HepG2 (cell line): Measurements from ENCODE around the gene TREX2. TPM values are rescaled to one million over a fixed set of nuclear protein-coding genes. Genes with fewer than 3 reads are reported as not detected.
"Not testable (repeated sequence)": the region's sequence is repeated elsewhere in the genome, so short reads cannot be mapped to it uniquely, and the experiment has no call there.

Source experiments
- ATAC-seq: fragments of 200-7000 bp; cut with Tn5 transposase; 3 replicates; pipeline ENCODE4 v1.9.1; 2020; ENCODE audit warnings: mild to moderate bottlenecking, moderate library complexity
- BruUV-seq: library from RNA; stranded (reverse); fragments of 400-500 nt; replicated peaks from 2 replicates; lab custom pipeline; 2021; lab: Mats Ljungman, UMichigan
- CTCF ChIA-PET: fragments of 300-600 bp; formaldehyde crosslinking; extraction: SDS; loops from one replicate; lab custom pipeline; 2021; ENCODE audit warnings: low total read pairs, inconsistent platforms, low intra/inter-chr PET ratio; lab: Yijun Ruan, JAX
- POLR2A ChIA-PET: fragments of 350-600 bp; sonication (Branson Sonifier 250); formaldehyde crosslinking; loops from one replicate; lab custom pipeline; 2020; ENCODE audit warnings: antibody characterized with exemption, inconsistent platforms; lab: Yijun Ruan, JAX
- DNase-seq: peaks from one replicate; pipeline ENCODE4 v3.0.0-alpha.2; 2015; ENCODE audit warnings: low spot score
- FAIRE-seq: peaks from 3 replicates; lab custom pipeline; 2011; peaks lifted over from hg19 to GRCh38; lab: Jason Lieb, UNC
- H2AFZ ChIP-seq: one replicate; pipeline ENCODE4 v1.6.1; 2011; ENCODE audit warnings: low read length, inconsistent platforms
- H3K27ac ChIP-seq: fragments of 300-600 bp; 3 replicates; pipeline ENCODE4 v1.8.0; 2011; ENCODE audit warnings: mixed run types, mild to moderate bottlenecking, mixed read lengths, low read length, inconsistent platforms; ENCODE audit not compliant: insufficient read depth; ENCODE audit errors: extremely low read length
- H3K27me3 ChIP-seq, 2 experiments: fragments of 200-600 bp in 1 of 2; 2 replicates in 1 of 2; 3 replicates in 1 of 2; pipeline versions ENCODE4 v1.6.0 to v1.8.0; 2011; ENCODE audit warnings: low read length in 2 of 2, mild to moderate bottlenecking in 2 of 2, moderate library complexity in 2 of 2, inconsistent platforms in 1 of 2; ENCODE audit not compliant: insufficient read depth in 2 of 2, control insufficient read depth in 1 of 2
- H3K36me3 ChIP-seq, 2 experiments: fragments of 200-600 bp in 1 of 2; replicated peaks in 1 of 2; 2 replicates in 1 of 2; 3 replicates in 1 of 2; pipeline versions ENCODE4 v1.5.1 to v1.8.0; 2011; ENCODE audit warnings: low read length in 2 of 2, inconsistent platforms in 1 of 2; ENCODE audit not compliant: insufficient read depth in 2 of 2, control insufficient read depth in 1 of 2
- H3K4me1 ChIP-seq: 2 replicates; pipeline ENCODE4 v1.5.1; 2012; ENCODE audit warnings: low read length, inconsistent platforms; ENCODE audit not compliant: insufficient read depth
- H3K4me2 ChIP-seq: 2 replicates; pipeline ENCODE4 v1.6.0; 2011; ENCODE audit warnings: low read depth, low read length, inconsistent platforms
- H3K4me3 ChIP-seq, 3 experiments: fragments of 200-600 bp in 1 of 3; sonication (generic), shearing (Covaris generic) in 1 of 3; replicated peaks in 1 of 3; 2 replicates each; pipeline ENCODE4 v1.5.1; 2011 to 2016; ENCODE audit warnings: low read length in 3 of 3, inconsistent platforms in 2 of 3, low read depth in 2 of 3, mild to moderate bottlenecking in 2 of 3, control low read depth in 1 of 3, mixed read lengths in 1 of 3; ENCODE audit not compliant: insufficient read depth in 1 of 3
- H3K79me2 ChIP-seq: one replicate; pipeline ENCODE4 v1.6.1; 2011; ENCODE audit warnings: low read length, inconsistent platforms; ENCODE audit not compliant: insufficient read depth
- H3K9ac ChIP-seq: 2 replicates; pipeline ENCODE4 v1.6.0; 2011; ENCODE audit warnings: mild to moderate bottlenecking, low read depth, low read length, inconsistent platforms; ENCODE audit not compliant: insufficient read depth
- H3K9me3 ChIP-seq: 2 replicates; pipeline ENCODE4 v1.5.1; 2012; ENCODE audit warnings: mild to moderate bottlenecking, low read length
- H4K20me1 ChIP-seq: 2 replicates; pipeline ENCODE4 v1.6.0; 2011; ENCODE audit warnings: inconsistent platforms, mild to moderate bottlenecking, low read length, moderate library complexity; ENCODE audit not compliant: insufficient read depth
- FOXC1 ChIP-seq: sonication (generic); formaldehyde crosslinking; IDR thresholded peaks from 2 replicates; pipeline ENCODE4 v1.8.0; 2022; ENCODE audit warnings: mild to moderate bottlenecking, missing genetic modification reagents, borderline replicate concordance
- HDAC6 ChIP-seq: fragments of 200-600 bp; sonication (generic); IDR thresholded peaks from 2 replicates; pipeline ENCODE4 v1.7.0; 2017; ENCODE audit warnings: mild to moderate bottlenecking, antibody characterized with exemption, low read length, low read depth
- MNT ChIP-seq: fragments of 450-650 bp; IDR thresholded peaks from 2 replicates; pipeline ENCODE4 v1.6.1; 2016
- NFIC ChIP-seq: IDR thresholded peaks from 2 replicates; pipeline ENCODE4 v1.6.1; 2012; ENCODE audit warnings: mild to moderate bottlenecking, low read length, inconsistent platforms
- RAD51 ChIP-seq: fragments of 450-650 bp; IDR thresholded peaks from 2 replicates; pipeline ENCODE4 v1.6.1; 2016; ENCODE audit warnings: borderline replicate concordance
- ZNF574 ChIP-seq: sonication (generic); formaldehyde crosslinking; IDR thresholded peaks from 2 replicates; pipeline ENCODE4 v1.4.0; 2020; ENCODE audit warnings: missing genetic modification reagents
- ZUFSP ChIP-seq: sonication (generic); formaldehyde crosslinking; IDR thresholded peaks from 2 replicates; pipeline ENCODE4 v1.9.0; 2021; ENCODE audit warnings: missing genetic modification reagents, mild to moderate bottlenecking, borderline replicate concordance
- WGBS: methylation state at CpG from one replicate; pipeline ENCODE4 v1.1.6; 2017; ENCODE audit warnings: low lambda C conversion rate; 5-methylcytosine and 5-hydroxymethylcytosine counted together
- in situ Hi-C: cut with HindIII; loops from 2 replicates; pipeline ENCODE4 v1.10.0; 2017; ENCODE audit warnings: low pct_unique_long_range_greater_than_20kb; ENCODE audit not compliant: extremely low pct_ligation_motif_present
- intact Hi-C: fragments of 100-400 bp; cut with micrococcal nuclease; formaldehyde crosslinking; loops from one replicate; pipeline ENCODE4 v1.10.0; 2022; ENCODE audit not compliant: unreplicated experiment
- polyA plus RNA-seq, 8 experiments: library from polyadenylated mRNA; depleted of rRNA in 3 of 8; stranded (reverse) in 7 of 8; unstranded in 1 of 8; fragments of >200 nt; fragmentation: Illumina TruSeq in 4 of 8; extraction: Trizol in 4 of 8; gene quantifications; 2 replicates each; pipeline versions ENCODE4 v1.2.1 to v1.2.3, GENCODE V29; 2011 to 2016; ENCODE audit warnings: low read depth in 4 of 8, missing spikeins in 1 of 8, mixed read lengths in 1 of 8; ENCODE audit not compliant: insufficient read depth in 1 of 8
- total RNA-seq, 5 experiments: library from RNA; depleted of rRNA; stranded (reverse); fragments of >200 nt; fragmentation: Illumina TruSeq; extraction: Trizol; gene quantifications; 2 replicates each; pipeline ENCODE4 v1.2.3, GENCODE V29; 2016; ENCODE audit warnings: low read depth in 1 of 5

The TREX2 gene
- total and polyA plus RNA-seq, 2 of the 13 experiments (the other 11 are each of a cell fraction or from before 2014, with no cell fraction given) = 0.13 to 0.18 TPM

- intact Hi-C loops (no loop called here), in situ Hi-C loops (no loop called here)
- no peak for FAIRE-seq
- no peak for TF ChIP-seq ZNF574 (CRISPR knock-in tag)
- TF ChIP-seq RAD51 = no peak
- no peak for TF ChIP-seq ZUFSP (CRISPR knock-in tag)
- TF ChIP-seq HDAC6 = no peak
- TF ChIP-seq FOXC1 (CRISPR knock-in tag) = no peak
- peak; percentile 33; the same call in 1 of the 2 replicates for TF ChIP-seq MNT
- no peak for TF ChIP-seq NFIC
- no peaks in the 10 kb centered on the region for H4K20me1 ChIP-seq
- ChIA-PET POLR2A (no interaction called here), CTCF (no interaction called here)
- ATAC-seq = no peak
- no peak overlapping the region for H3K4me3 ChIP-seq
- H3K27ac ChIP-seq = no peak overlapping the region
- no peaks in the 10 kb centered on the region for H3K36me3 ChIP-seq
- 40% methylated on average over 5 of the region's 5 CpGs for WGBS
- no peak for DNase-seq
- no peaks in the 10 kb centered on the region for H3K27me3 ChIP-seq
- BruUV-seq = no TSS peak
- H2AFZ ChIP-seq = no peak overlapping the region
- no peak overlapping the region for H3K9ac ChIP-seq
- no peaks in the 10 kb centered on the region for H3K9me3 ChIP-seq
- H3K4me2 ChIP-seq = no peak overlapping the region
- peaks cover 30% of the 10 kb centered on the region for H3K4me1 ChIP-seq
- no peaks in the 10 kb centered on the region for H3K79me2 ChIP-seq
Observed at GRCh38 chrX:153405426-153405825, 40.4 kb downstream of the TREX2 start.

- intact Hi-C loops, H3K36me3 ChIP-seq, in situ Hi-C loops, H3K9ac ChIP-seq, H3K4me3 ChIP-seq, FAIRE-seq, H2AFZ ChIP-seq, CTCF ChIA-PET, H3K79me2 ChIP-seq, DNase-seq, H4K20me1 ChIP-seq, H3K4me2 ChIP-seq, POLR2A ChIA-PET, ATAC-seq, H3K27ac ChIP-seq, H3K27me3 ChIP-seq, BruUV-seq, H3K9me3 ChIP-seq: not testable (repeated sequence)
- WGBS = 37% methylated on average over 5 of the region's 5 CpGs
- peaks cover 19% of the 10 kb centered on the region for H3K4me1 ChIP-seq
Observed at GRCh38 chrX:153404333-153404732, 41.5 kb downstream of the TREX2 start.
